AG04450 (cell line): ENCODE data around the gene TRAPPC8. TPM values are rescaled to one million over a fixed set of nuclear protein-coding genes. Genes with fewer than 3 reads are reported as not detected.
"Not testable (repeated sequence)": the region's sequence is repeated elsewhere in the genome, so short reads cannot be mapped to it uniquely, and the experiment has no call there.

Experiments used
- CTCF ChIA-PET: fragments of 300-600, 350-600 bp; formaldehyde crosslinking; extraction: SDS; loops from one replicate; lab custom pipeline; 2022; ENCODE audit warnings: antibody characterized with exemption, inconsistent platforms; lab: Charles Lee
- POLR2A ChIA-PET: fragments of 350-600 bp; formaldehyde crosslinking; extraction: SDS; loops from one replicate; lab custom pipeline; 2021; ENCODE audit warnings: antibody characterized with exemption, inconsistent platforms; lab: Yijun Ruan, JAX
- DNase-seq: peaks from one replicate; pipeline ENCODE4 v3.0.0-alpha.2; 2011; ENCODE audit warnings: low read depth, low spot score
- H3K27ac ChIP-seq: one replicate; pipeline ENCODE4 v1.5.1; 2012; ENCODE audit warnings: low read depth, low read length, control low read depth
- H3K27me3 ChIP-seq: one replicate; pipeline ENCODE4 v1.6.0; 2012; ENCODE audit warnings: low read length; ENCODE audit not compliant: control insufficient read depth, insufficient read depth
- H3K4me3 ChIP-seq: 2 replicates; pipeline ENCODE4 v1.5.1; 2011; ENCODE audit warnings: mild to moderate bottlenecking, low read depth, low read length, control low read depth
- H3K9me3 ChIP-seq: 2 replicates; pipeline ENCODE4 v1.5.1; 2012; ENCODE audit warnings: low read length; ENCODE audit not compliant: control insufficient read depth, insufficient read depth
- polyA plus RNA-seq: library from polyadenylated mRNA; depleted of rRNA; stranded (reverse); fragments of >200 nt; gene quantifications from 2 replicates; pipeline ENCODE4 v1.2.3, GENCODE V29; 2011
- TF ChIP-seq, protein P1 (sequence below): IDR thresholded peaks from 2 replicates; pipeline ENCODE4 v1.5.1; 2011; ENCODE audit warnings: low read depth, low read length, control low read depth, inconsistent platforms

The TRAPPC8 gene
- polyA plus RNA-seq, 1 experiment: 57.6 TPM

DNA sequence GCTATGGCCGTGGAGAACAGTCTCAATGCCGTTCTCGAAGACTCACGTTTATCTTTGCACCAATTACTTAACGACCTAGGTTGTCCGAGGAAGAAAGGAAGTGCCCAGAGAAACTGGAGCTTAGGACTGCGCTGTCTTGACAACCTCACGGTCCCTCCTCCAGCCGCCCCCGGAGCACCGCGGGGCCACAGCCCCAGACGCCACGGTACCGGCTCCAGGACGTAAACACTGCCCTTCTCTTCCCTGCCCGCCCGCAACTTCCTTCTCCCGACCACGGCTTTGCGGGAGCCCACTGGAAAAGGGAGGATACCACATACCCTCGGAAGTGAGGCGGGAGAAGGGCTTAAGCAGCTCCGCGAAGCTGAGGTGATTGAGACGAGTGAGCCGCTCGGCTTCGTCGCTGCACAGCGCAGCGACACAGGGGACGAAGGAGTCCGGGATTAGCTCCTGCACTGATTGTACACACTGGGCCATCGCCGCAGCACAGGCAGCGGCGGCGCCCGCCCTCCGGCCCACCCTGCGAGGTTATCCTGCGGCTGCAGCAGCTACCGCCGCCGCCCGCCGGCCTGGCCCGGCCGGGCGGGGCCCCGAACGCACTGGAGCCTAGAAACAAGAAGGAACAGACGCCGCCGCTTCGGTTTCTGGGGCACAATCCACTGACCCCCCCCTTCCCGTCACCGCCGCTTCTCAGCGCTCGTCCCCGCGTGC lies 483 bp downstream of the TRAPPC8 start:
- H3K27ac ChIP-seq: peak overlapping the region; percentile 88
- H3K4me3 ChIP-seq: peak overlapping the region; percentile 95
- ChIA-PET POLR2A (interaction anchor here (0.9 to 1.5 kb wide), 6 partner anchors 35 to 528 kb away, joined by 3 to 8 read pairs (median 4); partner anchors contain the start of genes GAREM1, RNF125 and RNF138), CTCF (interaction anchor here (0.7 to 1.8 kb wide), 4 partner anchors 17 to 607 kb away, joined by 3 to 6 read pairs (median 4); no protein-coding TSS in a partner anchor)
- no peaks in the 10 kb centered on the region for H3K27me3 ChIP-seq
- H3K9me3 ChIP-seq: no peaks in the 10 kb centered on the region; the same call in 1 of the 2 replicates
- no peak for DNase-seq
- TF ChIP-seq, protein P1, sequence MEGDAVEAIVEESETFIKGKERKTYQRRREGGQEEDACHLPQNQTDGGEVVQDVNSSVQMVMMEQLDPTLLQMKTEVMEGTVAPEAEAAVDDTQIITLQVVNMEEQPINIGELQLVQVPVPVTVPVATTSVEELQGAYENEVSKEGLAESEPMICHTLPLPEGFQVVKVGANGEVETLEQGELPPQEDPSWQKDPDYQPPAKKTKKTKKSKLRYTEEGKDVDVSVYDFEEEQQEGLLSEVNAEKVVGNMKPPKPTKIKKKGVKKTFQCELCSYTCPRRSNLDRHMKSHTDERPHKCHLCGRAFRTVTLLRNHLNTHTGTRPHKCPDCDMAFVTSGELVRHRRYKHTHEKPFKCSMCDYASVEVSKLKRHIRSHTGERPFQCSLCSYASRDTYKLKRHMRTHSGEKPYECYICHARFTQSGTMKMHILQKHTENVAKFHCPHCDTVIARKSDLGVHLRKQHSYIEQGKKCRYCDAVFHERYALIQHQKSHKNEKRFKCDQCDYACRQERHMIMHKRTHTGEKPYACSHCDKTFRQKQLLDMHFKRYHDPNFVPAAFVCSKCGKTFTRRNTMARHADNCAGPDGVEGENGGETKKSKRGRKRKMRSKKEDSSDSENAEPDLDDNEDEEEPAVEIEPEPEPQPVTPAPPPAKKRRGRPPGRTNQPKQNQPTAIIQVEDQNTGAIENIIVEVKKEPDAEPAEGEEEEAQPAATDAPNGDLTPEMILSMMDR: no peak

DNA sequence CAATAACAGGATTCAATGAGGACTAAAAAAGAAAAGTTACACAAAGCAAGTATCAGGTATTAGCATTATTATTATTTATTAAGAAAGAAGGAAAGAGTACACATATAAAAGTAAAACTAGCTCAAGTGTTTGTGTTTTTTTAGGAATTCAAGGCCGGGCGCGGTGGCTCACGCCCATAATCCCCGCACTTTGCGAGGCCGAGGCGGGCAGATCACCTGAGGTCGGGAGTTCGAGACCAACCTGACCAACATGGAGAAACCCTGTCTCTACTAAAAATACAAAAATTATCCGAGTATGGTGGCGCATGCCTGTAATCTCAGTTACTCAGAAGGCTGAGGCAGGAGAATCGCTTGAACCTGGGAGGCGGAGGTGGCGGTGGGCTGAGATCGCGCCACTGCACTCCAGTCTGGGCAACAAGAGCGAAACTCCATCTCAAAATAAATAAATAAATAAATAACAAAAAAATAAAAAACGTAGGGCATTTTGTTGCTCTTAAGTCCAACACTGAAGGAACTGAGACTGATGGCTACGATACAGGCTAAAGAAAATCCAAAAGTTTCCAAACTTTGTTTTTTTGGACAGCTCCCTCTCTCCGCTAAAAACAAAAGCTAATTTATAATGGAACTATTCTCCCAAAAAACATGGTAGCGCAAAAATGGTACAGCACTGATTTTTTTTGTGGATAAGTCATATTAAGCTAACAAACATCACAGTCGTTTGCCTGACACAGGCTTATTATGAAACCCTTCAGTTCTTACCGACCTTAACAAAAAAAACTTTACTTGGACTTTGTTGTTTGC lies 1.7 kb downstream of the TRAPPC8 start:
- POLR2A ChIA-PET: interaction anchor here (0.5 kb wide), 1 partner anchor 48 kb away, joined by 6 read pairs; no protein-coding TSS in a partner anchor
- no peak overlapping the region for H3K27ac ChIP-seq

DNA sequence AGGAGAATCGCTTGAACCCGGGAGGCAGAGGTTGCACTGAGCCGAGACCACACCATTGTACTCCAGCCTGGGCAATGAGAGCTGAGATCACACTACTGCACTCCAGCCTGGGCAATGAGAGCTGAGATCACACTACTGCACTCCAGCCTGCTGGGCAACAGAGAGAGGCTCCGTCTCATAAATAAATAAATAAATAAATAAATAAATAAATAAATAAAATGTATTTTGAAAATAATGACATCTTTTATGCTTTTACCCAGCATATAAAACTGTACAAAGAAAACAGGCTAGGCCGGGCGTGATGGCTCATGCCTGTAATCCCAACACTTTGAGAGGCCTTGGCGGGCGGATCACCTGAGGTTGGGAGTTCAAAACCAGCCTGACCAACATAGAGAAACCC lies 8.2 kb downstream of the TRAPPC8 start:
- H3K9me3 ChIP-seq, H3K4me3 ChIP-seq, H3K27ac ChIP-seq, DNase-seq, H3K27me3 ChIP-seq, POLR2A ChIA-PET: not testable (repeated sequence)
- CTCF ChIA-PET: interaction anchor here (0.6 kb wide), 1 partner anchor 31 kb away, joined by 5 read pairs; no protein-coding TSS in a partner anchor

More for the DNA sequence above, 1.7 kb downstream of the TRAPPC8 start:
- H3K4me3 ChIP-seq: peak overlapping the region; percentile 95
- H3K9me3 ChIP-seq: no peaks in the 10 kb centered on the region; the same call in 1 of the 2 replicates
- CTCF ChIA-PET: interaction anchor here (1.4 to 1.8 kb wide), 2 partner anchors 36 to 121 kb away, joined by 3 to 6 read pairs; no protein-coding TSS in a partner anchor
- H3K27me3 ChIP-seq: no peaks in the 10 kb centered on the region
- TF ChIP-seq, protein P1: no peak
- DNase-seq: no peak

DNA sequence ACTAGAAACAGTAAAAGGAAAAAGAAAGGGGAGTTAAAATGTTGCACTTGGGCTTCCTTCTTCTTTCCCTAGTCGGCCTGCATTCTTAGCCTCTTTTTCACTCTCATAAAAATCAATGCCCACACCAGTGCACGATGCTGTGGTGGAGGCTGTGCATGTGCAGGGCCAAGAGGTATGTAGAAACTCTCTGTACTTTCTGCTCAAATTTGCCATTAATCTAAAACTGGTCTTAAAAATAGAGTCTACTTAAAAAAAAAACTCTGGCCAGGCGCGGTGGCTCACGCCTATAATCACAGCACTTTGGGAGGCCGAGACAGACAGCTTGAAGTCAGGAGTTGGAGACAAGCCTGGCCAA lies 11.1 kb downstream of the TRAPPC8 start:
- CTCF ChIA-PET: no interaction called here
- no peak for DNase-seq
- TF ChIP-seq, protein P1: no peak
- no peaks in the 10 kb centered on the region for H3K27me3 ChIP-seq
- H3K27ac ChIP-seq: no peak overlapping the region
- no peaks in the 10 kb centered on the region for H3K9me3 ChIP-seq
- H3K4me3 ChIP-seq: no peak overlapping the region
- POLR2A ChIA-PET: no interaction called here

DNA sequence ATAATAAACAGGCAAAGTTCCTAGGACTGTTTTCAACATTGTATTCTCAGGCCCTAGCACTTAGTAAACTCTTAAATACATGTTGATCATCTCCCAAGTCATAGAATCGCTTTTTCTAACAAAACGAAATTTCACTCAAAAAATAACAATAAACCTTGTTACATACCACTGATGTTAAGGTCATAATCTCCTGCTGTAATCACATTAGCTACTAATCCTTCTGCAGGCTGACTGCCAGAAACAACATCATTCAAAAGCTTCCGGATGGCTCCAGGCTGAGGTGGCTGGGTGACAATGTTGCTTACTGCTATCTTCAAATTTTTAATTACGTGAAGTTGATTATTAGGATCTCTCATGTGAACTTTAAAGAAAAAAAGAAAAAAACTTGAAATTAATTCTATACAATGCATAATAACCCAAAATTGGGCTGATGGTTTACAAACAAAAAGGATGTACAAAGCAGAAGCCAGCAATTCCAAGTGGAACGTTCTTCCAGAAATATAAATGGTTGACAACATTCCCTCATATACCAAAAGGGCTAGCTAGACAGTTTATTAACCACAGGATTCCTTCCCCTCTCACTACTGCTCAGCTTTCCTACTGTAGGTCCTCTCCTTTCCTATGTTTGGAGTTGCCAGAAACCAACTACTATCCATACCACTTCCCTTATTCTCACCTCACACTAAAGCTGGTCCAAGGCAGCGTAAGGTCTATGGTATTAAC lies 11.6 kb downstream of the TRAPPC8 start:
- CTCF ChIA-PET: no interaction called here
- H3K27ac ChIP-seq: no peak overlapping the region

More for the DNA sequence above, 11.6 kb downstream of the TRAPPC8 start:
- no peaks in the 10 kb centered on the region for H3K27me3 ChIP-seq
- TF ChIP-seq, protein P1: no peak
- POLR2A ChIA-PET: no interaction called here
- DNase-seq: no peak
- H3K4me3 ChIP-seq: no peak overlapping the region
- no peaks in the 10 kb centered on the region for H3K9me3 ChIP-seq
